Calu3 (cell line): ENCODE data around the gene IKZF1. TPM values are rescaled to one million over a fixed set of nuclear protein-coding genes. Genes with fewer than 3 reads are reported as not detected.
A peak's percentile ranks its signal among the peaks of the same experiment; 100 is the strongest.

Experiments
- BruUV-seq: library from RNA; stranded (reverse); fragments of 400-500 nt; replicated peaks from 2 replicates; lab custom pipeline; 2021; lab: Mats Ljungman, UMichigan
- CTCF ChIA-PET: fragments of 300-600 bp; sonication (Branson Sonifier 250); formaldehyde crosslinking; loops from one replicate; lab custom pipeline; 2022; ENCODE audit warnings: antibody characterized with exemption; lab: Charles Lee
- DNase-seq: peaks from one replicate; pipeline ENCODE4 v3.0.0; 2022
- H3K27ac Mint-ChIP-seq: one replicate; pipeline ENCODE4 v1.8.0; 2022; ENCODE audit warnings: mixed read lengths; ENCODE audit not compliant: unreplicated experiment
- H3K27me3 Mint-ChIP-seq: one replicate; pipeline ENCODE4 v1.8.0; 2022; ENCODE audit warnings: mixed read lengths; ENCODE audit not compliant: unreplicated experiment
- H3K36me3 Mint-ChIP-seq: one replicate; pipeline ENCODE4 v1.8.0; 2022; ENCODE audit warnings: mild to moderate bottlenecking, moderate library complexity, mixed read lengths; ENCODE audit not compliant: insufficient read depth, unreplicated experiment
- H3K4me1 Mint-ChIP-seq: one replicate; pipeline ENCODE4 v1.8.0; 2022; ENCODE audit warnings: mild to moderate bottlenecking, low read depth, mixed read lengths; ENCODE audit not compliant: unreplicated experiment
- H3K4me3 Mint-ChIP-seq: one replicate; pipeline ENCODE4 v1.8.0; 2022; ENCODE audit warnings: mild to moderate bottlenecking, low read depth, moderate library complexity, mixed read lengths; ENCODE audit not compliant: unreplicated experiment
- H3K9me3 Mint-ChIP-seq: one replicate; pipeline ENCODE4 v1.8.0; 2022; ENCODE audit warnings: low read depth, mixed read lengths; ENCODE audit not compliant: unreplicated experiment
- CTCF ChIP-seq: fragments of 200-600 bp; IDR thresholded peaks from one replicate; pipeline ENCODE4 v1.8.0; 2022; ENCODE audit warnings: antibody characterized with exemption; ENCODE audit not compliant: unreplicated experiment
- intact Hi-C: fragments of 100-400 bp; cut with micrococcal nuclease; formaldehyde crosslinking; loops from one replicate; pipeline ENCODE4 v1.10.0; 2022; ENCODE audit not compliant: unreplicated experiment
- total RNA-seq: library from RNA; stranded (reverse); gene quantifications from 2 replicates; pipeline ENCODE4 v1.2.3, GENCODE V29; 2022

IKZF1 gene
- total RNA-seq, 1 experiment from 2014 or later: 0.28 TPM

DNA sequence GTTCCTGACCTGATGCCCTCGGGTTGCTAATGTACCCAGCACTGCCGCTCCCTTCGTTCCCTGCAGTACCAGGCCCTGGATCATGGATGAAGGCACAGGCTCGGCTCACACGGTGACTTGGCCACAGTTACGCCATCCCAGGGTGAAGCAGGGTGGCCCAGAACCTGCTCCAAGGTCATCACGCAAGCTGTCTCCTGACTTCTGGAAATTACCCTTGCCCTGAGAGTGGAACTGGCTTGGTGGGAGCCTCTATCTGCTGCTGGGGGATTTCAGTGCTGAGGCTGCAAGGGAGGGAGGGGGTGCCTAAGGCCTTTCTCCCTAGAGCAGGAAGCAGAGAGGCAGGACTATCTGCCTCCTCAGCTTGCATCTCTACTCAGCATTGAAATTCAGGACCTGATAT is 109.0 kb downstream of the IKZF1 start:
- H3K36me3 Mint-ChIP-seq: no peaks in the 10 kb centered on the region
- no TSS peak for BruUV-seq
- H3K9me3 Mint-ChIP-seq: no peaks in the 10 kb centered on the region
- intact Hi-C loops: no loop called here
- H3K27me3 Mint-ChIP-seq: peaks cover 58% of the 10 kb centered on the region
- no peak for TF ChIP-seq CTCF
- CTCF ChIA-PET: interaction anchor here (1.5 kb wide), 1 partner anchor 747 kb away, joined by 3 read pairs; no protein-coding TSS in a partner anchor
- no peak overlapping the region for H3K4me3 Mint-ChIP-seq
- H3K27ac Mint-ChIP-seq: no peak overlapping the region
- no peak for DNase-seq
- H3K4me1 Mint-ChIP-seq: no peaks in the 10 kb centered on the region

DNA sequence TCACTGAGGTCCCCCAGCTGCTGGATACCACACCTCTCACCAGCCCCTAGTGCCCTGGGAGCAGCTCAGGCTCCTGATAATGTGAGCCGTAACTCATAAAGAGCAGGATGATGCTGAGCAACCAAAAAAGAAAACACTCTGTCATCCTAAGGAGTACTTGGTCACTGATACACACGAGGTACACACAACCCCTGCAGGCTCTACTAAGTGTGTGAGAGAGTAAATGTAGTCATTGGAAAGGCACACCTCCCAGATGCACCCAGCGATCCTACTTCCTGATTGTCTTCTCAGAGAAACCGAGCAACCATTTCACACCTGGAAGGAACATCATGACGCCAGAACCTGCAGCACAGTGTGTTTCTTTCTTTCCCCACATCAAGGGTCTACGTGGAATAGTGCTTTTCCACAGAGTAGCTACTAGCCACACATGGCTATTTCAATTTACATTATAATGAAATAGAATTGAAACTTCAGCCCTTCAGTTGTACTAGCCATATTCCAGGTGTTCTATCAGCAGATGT is 111.4 kb downstream of the IKZF1 start:
- Mint-ChIP-seq H3K9me3 (no peaks in the 10 kb centered on the region), H3K27me3 (peaks cover 34% of the 10 kb centered on the region), H3K27ac (no peak overlapping the region), H3K36me3 (no peaks in the 10 kb centered on the region), H3K4me3 (no peak overlapping the region), H3K4me1 (no peaks in the 10 kb centered on the region)
- TF ChIP-seq CTCF: no peak
- intact Hi-C loops: no loop called here
- CTCF ChIA-PET: no interaction called here
- DNase-seq: no peak
- no TSS peak for BruUV-seq

- intact Hi-C loops: no loop called here
- no peak for DNase-seq
- CTCF ChIA-PET: interaction anchor here (2.4 kb wide), 1 partner anchor 211 kb away, joined by 26 read pairs; no protein-coding TSS in a partner anchor
- no peak overlapping the region for H3K27ac Mint-ChIP-seq
- no TSS peak for BruUV-seq
- no peak overlapping the region for H3K4me3 Mint-ChIP-seq
- H3K36me3 Mint-ChIP-seq: no peaks in the 10 kb centered on the region
- TF ChIP-seq CTCF: no peak
- peaks cover 30% of the 10 kb centered on the region for H3K27me3 Mint-ChIP-seq
- no peaks in the 10 kb centered on the region for H3K4me1 Mint-ChIP-seq
- H3K9me3 Mint-ChIP-seq: no peaks in the 10 kb centered on the region
Measured at GRCh38 chr7:50416527-50417182, 112.1 kb downstream of the IKZF1 start.

DNA sequence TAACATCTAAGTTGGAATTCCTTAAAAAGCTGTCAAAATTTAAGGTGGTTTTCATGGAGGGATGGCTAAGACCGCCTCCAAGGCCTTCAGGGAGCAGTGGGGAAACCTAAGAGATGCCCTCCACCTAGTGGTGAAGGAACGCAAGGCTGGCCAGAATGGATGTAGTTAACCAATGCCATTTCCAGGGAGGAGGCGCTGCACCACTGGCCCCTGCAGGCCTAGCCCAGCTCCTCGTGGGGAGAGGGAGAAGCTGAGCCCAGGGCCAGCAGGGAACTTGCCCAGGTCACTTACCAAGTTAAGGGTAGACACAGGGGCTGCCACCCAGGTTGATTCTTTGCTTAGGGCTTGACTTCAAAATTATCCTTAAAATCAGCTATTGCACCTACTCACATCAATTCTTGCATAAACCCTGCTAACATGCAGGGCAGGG is 113.6 kb downstream of the IKZF1 start:
- peak; percentile 90 for DNase-seq
- intact Hi-C loops: loop anchor here (1.0 to 2.0 kb wide), 3 partner anchors 213 to 326 kb away; no protein-coding TSS in a partner anchor
- CTCF ChIA-PET: interaction anchor here (0.8 to 2.4 kb wide), 11 partner anchors 10 to 745 kb away, joined by 3 to 26 read pairs (median 5); no protein-coding TSS in a partner anchor
- no TSS peak for BruUV-seq
- Mint-ChIP-seq H3K9me3 (no peaks in the 10 kb centered on the region), H3K4me3 (no peak overlapping the region), H3K27ac (no peak overlapping the region), H3K4me1 (no peaks in the 10 kb centered on the region), H3K36me3 (no peaks in the 10 kb centered on the region), H3K27me3 (peaks cover 16% of the 10 kb centered on the region)
- peak; percentile 96 for TF ChIP-seq CTCF
